Measurements from ENCODE around the gene DGKG.

GRCh38 chr3:186247821-186248814 lies 113.9 kb downstream of the DGKG start:
- TF ChIP-seq POLR2A (IDR thresholded peaks at IDR 0.05) (no peak), CTCF (IDR thresholded peaks at IDR 0.05) (no peak)
